IPS DF 6.9 (cell line): ENCODE measurements around the gene PPEF2.
"Not testable (repeated sequence)": the region's sequence is repeated elsewhere in the genome, so short reads cannot be mapped to it uniquely, and the experiment has no call there.

ENCODE experiments used
- DNase-seq: peaks from one replicate; pipeline ENCODE4 v3.0.0-alpha.2; 2013; ENCODE audit warnings: low read depth, low spot score
- H3K27ac ChIP-seq: one replicate; pipeline ENCODE4 v1.5.1; 2013; ENCODE audit warnings: low read length, control low read depth
- H3K27me3 ChIP-seq: 2 replicates; pipeline ENCODE4 v1.6.1; 2013; ENCODE audit warnings: mild to moderate bottlenecking, low read length; ENCODE audit not compliant: control insufficient read depth, insufficient read depth
- H3K36me3 ChIP-seq: 2 replicates; pipeline ENCODE4 v1.6.1; 2013; ENCODE audit warnings: low read length; ENCODE audit not compliant: control insufficient read depth, insufficient read depth
- H3K4me1 ChIP-seq: 2 replicates; pipeline ENCODE4 v1.6.1; 2013; ENCODE audit warnings: low read length; ENCODE audit not compliant: control insufficient read depth, insufficient read depth
- H3K4me3 ChIP-seq: 2 replicates; pipeline ENCODE4 v1.5.1; 2013; ENCODE audit warnings: mild to moderate bottlenecking, low read length
- H3K9me3 ChIP-seq: 2 replicates; pipeline ENCODE4 v1.6.1; 2013; ENCODE audit warnings: low read length, inconsistent platforms; ENCODE audit not compliant: control insufficient read depth, insufficient read depth
- WGBS: extraction: QIAGEN DNeasy Blood & Tissue Kit; methylation state at CpG from one replicate; pipeline ENCODE4 v1.1.7; 2013; ENCODE audit warnings: mixed read lengths, missing lambda C conversion rate; ENCODE audit not compliant: insufficient read length, insufficient coverage; 5-methylcytosine and 5-hydroxymethylcytosine counted together

The PPEF2 gene

DNA sequence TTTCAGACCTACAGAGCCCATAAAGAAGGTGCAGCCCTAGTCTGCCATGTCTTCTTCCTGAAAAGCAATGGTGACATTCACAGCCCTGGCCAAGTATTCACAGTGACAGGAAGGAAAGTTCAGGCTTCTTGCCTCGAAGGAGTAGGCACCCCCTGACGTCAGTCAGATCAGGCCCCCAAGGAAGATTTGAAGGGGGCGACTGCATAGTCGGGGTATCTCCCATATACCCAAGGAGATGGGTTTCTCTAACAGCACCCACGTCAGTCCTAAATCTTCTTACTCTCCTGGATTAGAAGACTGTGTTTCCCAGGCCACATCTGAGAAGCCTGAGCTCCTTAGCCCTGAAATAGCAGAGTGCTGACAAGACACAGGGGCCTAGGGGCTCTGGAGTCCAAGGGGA, at the start of gene PPEF2:
Gene PPEF2, minus strand, starts transcription at position 101 of the 400 bp plus-strand sequence. CDS start 6,127 bp downstream, outside the sequence.
- DNase-seq = no peak
- no peak within 1 kb of the TSS for H3K4me3 ChIP-seq
- H3K9me3 ChIP-seq = no peaks in the 10 kb centered on the region
- no peak within 1 kb of the TSS for H3K27ac ChIP-seq
- no peaks in the 10 kb centered on the region for H3K27me3 ChIP-seq
- H3K36me3 ChIP-seq = no peaks in the 10 kb centered on the region
- WGBS = no CpG with 5 or more reads among the region's 5 CpGs
- H3K4me1 ChIP-seq = no peaks in the 10 kb centered on the region

DNA sequence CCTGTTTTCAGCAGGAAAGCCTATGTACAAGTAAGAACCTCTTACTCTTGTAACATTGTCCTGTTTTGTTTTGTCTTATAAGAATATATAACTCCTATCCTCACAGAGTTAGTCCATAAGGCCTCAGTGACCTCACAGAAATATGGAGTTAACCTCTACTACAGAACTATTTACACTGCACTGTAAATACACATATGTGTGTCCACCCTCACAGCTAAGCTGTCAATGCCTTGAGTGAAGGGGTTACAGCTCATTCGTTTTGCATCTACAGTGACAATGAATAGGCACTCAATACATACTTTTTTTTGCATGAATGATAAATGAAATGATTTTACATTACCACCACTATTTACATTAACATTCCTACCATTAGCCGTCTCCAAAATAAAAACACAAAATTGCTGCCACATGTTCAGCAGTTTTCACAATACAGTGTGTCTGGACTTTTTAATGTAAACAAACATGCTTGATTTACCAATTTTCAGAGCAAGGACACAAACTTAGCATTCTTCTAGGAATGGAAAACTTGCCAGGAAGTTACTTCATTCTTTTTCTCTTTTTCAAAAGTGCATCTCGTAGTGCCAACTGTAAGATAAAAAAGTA, 48.1 kb upstream of the PPEF2 start:
- DNase-seq = no peak
- WGBS = no CpG with 5 or more reads among the region's 3 CpGs
- no peaks in the 10 kb centered on the region for H3K9me3 ChIP-seq
- no peaks in the 10 kb centered on the region for H3K4me1 ChIP-seq
- no peaks in the 10 kb centered on the region for H3K27me3 ChIP-seq
- no peak overlapping the region for H3K4me3 ChIP-seq
- peaks cover 21% of the 10 kb centered on the region; the same call in 1 of the 2 replicates for H3K36me3 ChIP-seq
- H3K27ac ChIP-seq = no peak overlapping the region

- whole genome bisulfite sequencing = no CpG with 5 or more reads among the region's 5 CpGs
- peaks cover 19% of the 10 kb centered on the region; the same call in 1 of the 2 replicates for H3K36me3 ChIP-seq
- no peak for DNase-seq
These were observed 46.7 kb upstream of the PPEF2 start for GRCh38 chr4:75948822-75949444.

GRCh38 chr4:75940692-75941253, 38.5 kb upstream of the PPEF2 start, which contains the start of gene NAAA:
TSS of gene NAAA (minus strand) at chr4:75941013. CDS start at chr4:75940949, 64 bp downstream.
- H3K27ac ChIP-seq = no peak within 1 kb of the TSS
- H3K27me3 ChIP-seq = no peaks in the 10 kb centered on the region
- no peaks in the 10 kb centered on the region for H3K4me1 ChIP-seq
- peak within 1 kb of the TSS; percentile 78 for H3K4me3 ChIP-seq
- no CpG with 5 or more reads among the region's 66 CpGs for WGBS
- no peaks in the 10 kb centered on the region for H3K9me3 ChIP-seq
- DNase-seq = no peak
- H3K36me3 ChIP-seq = no peaks in the 10 kb centered on the region

More at GRCh38 chr4:75948822-75949444, 46.7 kb upstream of the PPEF2 start:
- Histone ChIP-seq H3K9me3 (no peaks in the 10 kb centered on the region), H3K27me3 (no peaks in the 10 kb centered on the region), H3K4me1 (no peaks in the 10 kb centered on the region), H3K4me3 (no peak overlapping the region), H3K27ac (no peak overlapping the region)

DNA sequence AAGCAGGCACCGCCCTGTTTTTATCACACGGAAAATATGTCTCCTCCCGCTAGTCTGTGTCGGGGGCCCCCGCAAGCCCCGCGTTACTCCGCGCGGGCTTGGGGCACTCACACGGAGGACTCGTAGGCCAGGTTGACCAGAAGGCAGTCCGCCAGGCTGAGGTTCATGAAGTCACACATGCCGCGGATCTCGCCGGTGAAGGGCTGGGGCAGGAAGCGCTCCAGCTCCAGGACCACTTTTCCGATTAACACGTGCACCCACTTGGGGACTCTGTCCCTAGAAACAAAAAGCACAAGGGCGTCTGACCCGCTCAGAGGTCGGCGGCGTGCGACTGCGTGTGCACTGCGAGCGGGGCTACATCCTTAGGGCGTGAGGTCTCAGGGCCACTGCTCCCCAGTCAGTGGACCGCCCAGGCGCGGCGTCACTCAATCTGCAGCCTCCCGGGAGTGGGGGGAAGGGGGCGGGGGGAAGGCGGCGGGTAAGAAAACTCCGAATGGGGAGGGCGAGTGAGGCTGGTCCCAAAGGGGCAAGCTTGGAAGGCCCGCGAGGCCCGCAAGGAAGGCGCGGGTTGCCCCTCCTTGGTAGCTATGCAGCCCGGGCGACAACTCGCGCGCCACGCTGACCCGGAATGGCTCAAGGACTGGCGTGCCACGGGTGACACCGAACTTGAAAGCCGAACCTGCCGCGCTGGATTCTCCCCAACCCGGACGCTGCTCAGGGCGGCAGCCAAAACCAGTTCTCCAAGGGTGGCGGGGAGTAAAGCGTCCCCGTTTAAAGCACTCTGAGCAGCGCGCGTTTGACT, 37.8 kb upstream of the PPEF2 start:
- no peaks in the 10 kb centered on the region for H3K9me3 ChIP-seq
- H3K27ac ChIP-seq = no peak overlapping the region
- no peaks in the 10 kb centered on the region for H3K27me3 ChIP-seq
- H3K4me3 ChIP-seq = peak overlapping the region; percentile 78
- DNase-seq = no peak
- no peaks in the 10 kb centered on the region for H3K36me3 ChIP-seq
- no peaks in the 10 kb centered on the region for H3K4me1 ChIP-seq
- WGBS = no CpG with 5 or more reads among the region's 67 CpGs

DNA sequence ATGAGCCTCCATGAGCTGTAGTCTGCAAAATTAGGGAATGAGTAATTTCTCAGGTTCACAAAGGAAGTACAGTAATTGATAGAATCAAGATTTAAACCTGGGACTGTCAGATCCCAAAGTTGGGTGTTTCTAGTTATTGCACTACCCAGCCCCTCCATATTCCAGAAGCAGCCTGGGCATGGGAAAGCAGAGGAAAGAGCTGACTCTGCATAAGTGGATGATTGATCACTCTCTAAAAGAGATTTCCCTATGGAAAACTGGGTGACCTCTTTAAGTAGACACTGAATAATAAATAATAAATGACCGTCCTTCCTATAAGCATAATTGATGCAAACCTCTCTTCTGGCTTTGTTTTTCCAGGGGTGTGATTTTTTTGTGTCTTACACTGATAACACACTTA, 33.4 kb upstream of the PPEF2 start:
- H3K27ac ChIP-seq = no peak overlapping the region
- H3K4me3 ChIP-seq = no peak overlapping the region
- no peaks in the 10 kb centered on the region for H3K4me1 ChIP-seq
- no peak for DNase-seq
- H3K9me3 ChIP-seq = no peaks in the 10 kb centered on the region
- no CpG with 5 or more reads among the region's 1 CpG for WGBS
- H3K27me3 ChIP-seq = no peaks in the 10 kb centered on the region
- H3K36me3 ChIP-seq = no peaks in the 10 kb centered on the region

GRCh38 chr4:75930152-75930551, 27.9 kb upstream of the PPEF2 start:
- Histone ChIP-seq H3K9me3 (no peaks in the 10 kb centered on the region), H3K36me3 (no peaks in the 10 kb centered on the region), H3K27ac (no peak overlapping the region), H3K4me3 (no peak overlapping the region), H3K27me3 (no peaks in the 10 kb centered on the region), H3K4me1 (no peaks in the 10 kb centered on the region)
- DNase-seq = no peak
- no CpG with 5 or more reads among the region's 3 CpGs for WGBS

DNA sequence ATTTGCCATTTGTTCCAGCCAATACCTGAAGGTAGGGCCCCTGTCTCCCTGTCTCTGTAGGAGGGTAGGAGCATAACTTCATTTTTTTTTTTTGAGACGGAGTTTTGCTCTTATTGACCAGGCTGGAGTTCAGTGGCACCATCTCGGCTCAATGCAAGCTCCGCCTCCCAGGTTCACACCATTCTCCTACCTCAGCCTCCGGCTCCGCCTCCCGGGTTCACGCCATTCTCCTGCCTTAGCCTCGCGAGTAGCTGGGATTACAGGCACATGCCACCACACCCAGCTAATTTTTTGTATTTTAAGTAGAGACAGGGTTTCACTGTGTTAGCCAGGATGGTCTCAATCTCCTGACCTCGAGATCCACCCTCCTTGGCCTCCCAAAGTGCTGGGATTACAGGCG, 22.7 kb upstream of the PPEF2 start:
- not testable (repeated sequence) for H3K9me3 ChIP-seq, H3K27ac ChIP-seq, H3K4me1 ChIP-seq, H3K4me3 ChIP-seq, H3K27me3 ChIP-seq, H3K36me3 ChIP-seq, DNase-seq
- no CpG with 5 or more reads among the region's 11 CpGs for WGBS

DNA sequence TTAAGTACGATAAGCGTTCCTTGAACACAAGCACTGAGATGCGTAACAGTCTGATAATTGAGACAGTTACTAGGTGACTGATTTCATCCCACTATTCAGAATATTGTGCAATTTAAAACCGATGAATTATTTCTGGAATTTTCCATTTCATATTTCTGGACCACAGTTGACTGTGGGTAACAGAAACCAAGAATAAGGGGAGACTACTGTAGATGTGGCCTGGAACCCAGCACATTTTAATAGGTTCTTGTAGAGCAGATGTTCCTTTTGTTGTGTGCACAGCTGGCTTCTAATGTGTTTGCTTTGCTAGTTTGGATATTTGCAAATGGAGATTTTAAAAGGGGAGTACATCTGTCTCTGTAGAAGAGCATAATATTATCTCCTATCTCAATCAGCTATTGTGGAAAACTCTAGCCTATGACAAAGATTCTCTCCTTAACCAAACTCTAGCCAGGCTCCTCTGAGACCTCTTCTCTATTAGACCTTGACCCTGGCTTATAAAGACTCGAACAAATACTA, 22.1 kb upstream of the PPEF2 start:
- no CpG with 5 or more reads among the region's 5 CpGs for WGBS
- peaks cover 3% of the 10 kb centered on the region; the same call in 1 of the 2 replicates for H3K36me3 ChIP-seq
- H3K27me3 ChIP-seq = no peaks in the 10 kb centered on the region
- no peak overlapping the region for H3K4me3 ChIP-seq
- H3K27ac ChIP-seq = no peak overlapping the region
- H3K9me3 ChIP-seq = no peaks in the 10 kb centered on the region
- H3K4me1 ChIP-seq = no peaks in the 10 kb centered on the region
- DNase-seq = no peak

DNA sequence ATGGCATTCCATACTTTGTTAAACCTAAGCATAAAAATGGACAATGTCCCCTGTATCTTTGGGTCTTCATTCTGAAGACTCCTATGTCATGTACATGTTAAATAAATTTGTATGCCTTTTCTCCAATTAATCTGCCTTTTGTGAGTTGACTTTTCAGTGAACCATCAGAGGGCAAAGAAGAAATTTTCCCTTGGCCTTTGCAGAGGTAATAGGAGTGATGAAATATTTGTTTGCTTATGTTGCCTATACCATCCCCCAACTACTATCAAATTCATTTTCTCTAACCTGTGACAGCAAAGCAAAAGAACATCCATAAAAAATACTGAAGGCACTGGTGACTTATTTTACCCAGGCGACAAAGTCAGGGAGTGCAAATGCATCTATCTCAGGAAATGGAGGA, 20.3 kb upstream of the PPEF2 start:
- no peak for DNase-seq
- WGBS = no CpG with 5 or more reads among the region's 1 CpG
- Histone ChIP-seq H3K4me1 (no peaks in the 10 kb centered on the region), H3K4me3 (no peak overlapping the region), H3K36me3 (peaks cover 3% of the 10 kb centered on the region; the same call in 1 of the 2 replicates), H3K9me3 (no peaks in the 10 kb centered on the region), H3K27ac (no peak overlapping the region), H3K27me3 (no peaks in the 10 kb centered on the region)
